A549 (cell line): Measurements from ENCODE around the gene SIAE. TPM values are rescaled to one million over a fixed set of nuclear protein-coding genes. Genes with fewer than 3 reads are reported as not detected.

Experiments used
- ATAC-seq, 2 experiments: fragments of 200-7000 bp in 1 of 2; fragments of >200 bp in 1 of 2; cut with Nextera tagmentation in 1 of 2; cut with Tn5 transposase in 1 of 2; 3 replicates each; pipeline versions ENCODE4 v1.8.0 to v1.9.1; 2018 to 2020; ENCODE audit warnings: mild to moderate bottlenecking in 1 of 2, moderate library complexity in 1 of 2
- CTCF ChIA-PET: fragments of 300-600 bp; sonication (Branson Sonifier 250); formaldehyde crosslinking; extraction: SDS; loops from one replicate; lab custom pipeline; 2021; ENCODE audit warnings: antibody characterized with exemption, inconsistent platforms; lab: Yijun Ruan, JAX
- POLR2A ChIA-PET: fragments of 350-600 bp; formaldehyde crosslinking; extraction: SDS; loops from one replicate; lab custom pipeline; 2021; ENCODE audit warnings: antibody characterized with exemption, inconsistent platforms; lab: Yijun Ruan, JAX
- DNase-seq, 2 experiments: peaks; one replicate each; pipeline versions ENCODE4 v3.0.0 to v3.0.0-alpha.2; 2011 to 2016; ENCODE audit warnings: low read depth in 1 of 2, low spot score in 1 of 2
- FAIRE-seq: peaks from 2 replicates; lab custom pipeline; 2011; peaks lifted over from hg19 to GRCh38; lab: Jason Lieb, UNC
- H3K27ac ChIP-seq, 2 experiments: fragments of >200 bp; sonication (Bioruptor Twin); formaldehyde crosslinking; 3 replicates each; pipeline ENCODE4 v1.5.1; 2016 to 2017
- H3K4me1 ChIP-seq: fragments of >200 bp; sonication (Bioruptor Twin); formaldehyde crosslinking; 3 replicates; pipeline ENCODE4 v1.6.1; 2016
- H3K4me2 ChIP-seq: fragments of >200 bp; sonication (Bioruptor Twin); formaldehyde crosslinking; 3 replicates; pipeline ENCODE4 v1.6.1; 2016
- H3K4me3 ChIP-seq: fragments of >200 bp; sonication (Bioruptor Twin); formaldehyde crosslinking; 3 replicates; pipeline ENCODE4 v1.5.1; 2016
- H3K9me3 ChIP-seq: fragments of >200 bp; sonication (Bioruptor Twin); formaldehyde crosslinking; 3 replicates; pipeline ENCODE4 v1.6.1; 2016
- BHLHE40 ChIP-seq: IDR thresholded peaks from 2 replicates; pipeline ENCODE4 v1.6.1; 2012; ENCODE audit warnings: low read depth, low read length, inconsistent platforms
- CBX2 ChIP-seq: fragments of 200-600 bp; sonication (generic); IDR thresholded peaks from 2 replicates; pipeline ENCODE4 v1.6.1; 2016; ENCODE audit warnings: low read depth, mild to moderate bottlenecking, borderline replicate concordance
- CBX8 ChIP-seq: fragments of 200-600 bp; sonication (generic); IDR thresholded peaks from 2 replicates; pipeline ENCODE4 v1.6.1; 2016
- CTCF ChIP-seq: fragments of >200 bp; sonication (Bioruptor Twin); formaldehyde crosslinking; IDR thresholded peaks from 3 replicates; pipeline ENCODE4 v1.5.1; 2016
- ELK1 ChIP-seq: fragments of 150-350 bp; IDR thresholded peaks from 2 replicates; pipeline ENCODE4 v1.6.1; 2014; ENCODE audit warnings: low read depth, mild to moderate bottlenecking, low read length
- ESRRA ChIP-seq: fragments of 150-350 bp; IDR thresholded peaks from 2 replicates; pipeline ENCODE4 v1.6.1; 2014; ENCODE audit warnings: mild to moderate bottlenecking, low read length, borderline replicate concordance
- HOXA7 ChIP-seq: fragments of 250-450 bp; sonication (Bioruptor Pico); IDR thresholded peaks from 2 replicates; pipeline ENCODE4 v1.5.0; 2020; ENCODE audit warnings: mild to moderate bottlenecking, moderate library complexity
- KDM1A ChIP-seq: fragments of 200-600 bp; sonication (generic); IDR thresholded peaks from 2 replicates; pipeline ENCODE4 v1.6.1; 2016; ENCODE audit warnings: low read depth, mild to moderate bottlenecking
- MAFK ChIP-seq: fragments of 450-650 bp; IDR thresholded peaks from 2 replicates; pipeline ENCODE4 v1.6.1; 2014; ENCODE audit not compliant: partially characterized antibody
- MAZ ChIP-seq: fragments of 150-350 bp; IDR thresholded peaks from 2 replicates; pipeline ENCODE4 v1.6.1; 2014; ENCODE audit warnings: antibody characterized with exemption, low read depth, low read length, borderline replicate concordance
- MYC ChIP-seq: IDR thresholded peaks from 2 replicates; pipeline ENCODE4 v1.6.1; 2012; ENCODE audit warnings: mild to moderate bottlenecking, inconsistent platforms, low read length, improper control_type of control experiment, borderline replicate concordance
- PBX3 ChIP-seq: IDR thresholded peaks from 2 replicates; pipeline ENCODE4 v1.6.1; 2012
- POLR2A ChIP-seq: IDR thresholded peaks from 2 replicates; pipeline ENCODE4 v1.6.1; 2012; ENCODE audit warnings: mild to moderate bottlenecking, low read length
- POLR2AphosphoS2 ChIP-seq: conservative IDR thresholded peaks from 2 replicates; pipeline ENCODE4 v1.6.1; 2012; ENCODE audit warnings: low read length, improper control_type of control experiment, inconsistent platforms
- RAD21 ChIP-seq, 2 experiments: fragments of >200 bp in 1 of 2; sonication (Bioruptor Twin) in 1 of 2; formaldehyde crosslinking in 1 of 2; IDR thresholded peaks in 1 of 2; conservative IDR thresholded peaks in 1 of 2; 2 replicates in 1 of 2; 3 replicates in 1 of 2; pipeline ENCODE4 v1.6.1; 2012 to 2018; ENCODE audit warnings: inconsistent platforms in 1 of 2
- REST ChIP-seq: fragments of 200-600 bp; sonication (generic); IDR thresholded peaks from 2 replicates; pipeline ENCODE4 v1.6.1; 2016; ENCODE audit warnings: antibody characterized with exemption, mild to moderate bottlenecking, moderate library complexity
- SMC3 ChIP-seq: fragments of >200 bp; sonication (Bioruptor Twin); formaldehyde crosslinking; IDR thresholded peaks from 3 replicates; pipeline ENCODE4 v1.6.1; 2018; ENCODE audit warnings: inconsistent platforms
- TFCP2L1 ChIP-seq: fragments of 250-450 bp; sonication (Bioruptor Pico); IDR thresholded peaks from 2 replicates; pipeline ENCODE4 v1.5.0; 2021; ENCODE audit warnings: mild to moderate bottlenecking
- USF2 ChIP-seq: fragments of 450-650 bp; IDR thresholded peaks from 2 replicates; pipeline ENCODE4 v1.6.1; 2014; ENCODE audit warnings: antibody characterized with exemption
- ZC3H11A ChIP-seq: fragments of 450-650 bp; IDR thresholded peaks from 2 replicates; pipeline ENCODE4 v1.6.1; 2014; ENCODE audit warnings: antibody characterized with exemption, mild to moderate bottlenecking
- ZFP36 ChIP-seq: fragments of 450-650 bp; IDR thresholded peaks from 2 replicates; pipeline ENCODE4 v1.6.1; 2014; ENCODE audit warnings: borderline replicate concordance; ENCODE audit not compliant: partially characterized antibody
- ZSCAN20 ChIP-seq: fragments of 250-450 bp; sonication (Bioruptor Pico); IDR thresholded peaks from 2 replicates; pipeline ENCODE4 v1.8.0; 2022; ENCODE audit warnings: mild to moderate bottlenecking, moderate library complexity
- WGBS: methylation state at CpG from one replicate; pipeline ENCODE4 v1.1.6; 2017; ENCODE audit errors: missing lambda C conversion rate; 5-methylcytosine and 5-hydroxymethylcytosine counted together
- polyA plus RNA-seq, 4 experiments: library from polyadenylated mRNA; depleted of rRNA in 3 of 4; stranded (reverse); fragments of >200 nt; fragmentation: RNase III in 1 of 4; extraction: RNeasy Plus Mini Kit Qiagen cat#74134 plus additional on column Dnase treatment in 1 of 4; gene quantifications; 2 replicates in 3 of 4; 3 replicates in 1 of 4; pipeline ENCODE4 v1.2.3, GENCODE V29; 2011 to 2017

SIAE gene
- polyA plus RNA-seq, 2 of the 4 experiments (the other 2 are of a cell fraction): 10.3 to 23.2 TPM

- Histone ChIP-seq H3K4me2 (no peak overlapping the region), H3K4me3 (no peak overlapping the region), H3K27ac (no peak overlapping the region), H3K9me3 (no peaks in the 10 kb centered on the region), H3K4me1 (no peaks in the 10 kb centered on the region)
- DNase-seq (no peak), ATAC-seq (no peak), FAIRE-seq (no peak)
- WGBS: 4% methylated on average over 2 of the region's 2 CpGs
- ChIA-PET POLR2A (no interaction called here), CTCF (no interaction called here)
- TF ChIP-seq ZSCAN20 (CRISPR knock-in tag) (no peak), PBX3 (no peak), CBX2 (no peak), REST (no peak), ESRRA (no peak), POLR2AphosphoS2 (no peak), POLR2A (no peak), MAZ (no peak), ZFP36 (no peak), ELK1 (no peak), TFCP2L1 (CRISPR knock-in tag) (no peak), MAFK (no peak), ZC3H11A (no peak), HOXA7 (CRISPR knock-in tag) (no peak), KDM1A (no peak), USF2 (no peak), CTCF (no peak)
Observed at GRCh38 chr11:124591430-124591829, 82.1 kb downstream of the SIAE start.

GRCh38 chr11:124586238-124586860 is 87.2 kb downstream of the SIAE start:
- FAIRE-seq: no peak
- ChIA-PET CTCF (interaction anchor here (1.0 to 2.7 kb wide), 8 partner anchors 9 to 515 kb away, joined by 3 to 12 read pairs (median 4); partner anchors contain the start of genes OR8B12 and OR8B4), POLR2A (no interaction called here)
- 0% methylated on average over 3 of the region's 3 CpGs for WGBS
- DNase-seq: peak; percentile 2 to 50
- Histone ChIP-seq H3K27ac (no peak overlapping the region), H3K4me2 (no peak overlapping the region), H3K9me3 (no peaks in the 10 kb centered on the region), H3K4me3 (no peak overlapping the region), H3K4me1 (no peaks in the 10 kb centered on the region)
- ATAC-seq: peak in 1 of 2 experiments; percentile 70; a peak in 3 of 6 replicates
- TF ChIP-seq CTCF (peak; percentile 44), SMC3 (peak; percentile 55; the same call in 2 of the 3 replicates), BHLHE40 (no peak), CBX8 (no peak), RAD21 (conservative IDR thresholded peaks at IDR 0.05 in 1 of 2, IDR thresholded peaks at IDR 0.05 in 1 of 2) (peak; percentile 35 to 54; a peak in 4 of 5 replicates), MYC (no peak), ZC3H11A (no peak), CBX2 (no peak)
